H7 (cell line): ENCODE measurements around the gene KCNJ1. TPM values are rescaled to one million over a fixed set of nuclear protein-coding genes. Genes with fewer than 3 reads are reported as not detected.

ENCODE experiments used
- DNase-seq: peaks from one replicate; pipeline ENCODE4 v3.0.0; 2012
- H3K27me3 ChIP-seq: 2 replicates; pipeline ENCODE4 v1.6.0; 2011; ENCODE audit warnings: mild to moderate bottlenecking, low read length; ENCODE audit not compliant: control insufficient read depth, insufficient read depth
- H3K36me3 ChIP-seq: replicated peaks from 2 replicates; pipeline ENCODE4 v1.5.1; 2011; ENCODE audit warnings: low read length; ENCODE audit not compliant: control insufficient read depth, insufficient read depth
- H3K4me3 ChIP-seq: 2 replicates; pipeline ENCODE4 v1.5.1; 2011; ENCODE audit warnings: low read depth, mild to moderate bottlenecking, control low read depth, low read length, moderate library complexity; ENCODE audit not compliant: insufficient read depth
- total RNA-seq: library from RNA; depleted of rRNA; stranded (reverse); fragments of >200 nt; shearing (Covaris generic); gene quantifications from 2 replicates; pipeline ENCODE4 v1.2.3, GENCODE V29; 2014

KCNJ1 gene
- total RNA-seq, 1 experiment from 2014 or later: 0.07 TPM

DNA sequence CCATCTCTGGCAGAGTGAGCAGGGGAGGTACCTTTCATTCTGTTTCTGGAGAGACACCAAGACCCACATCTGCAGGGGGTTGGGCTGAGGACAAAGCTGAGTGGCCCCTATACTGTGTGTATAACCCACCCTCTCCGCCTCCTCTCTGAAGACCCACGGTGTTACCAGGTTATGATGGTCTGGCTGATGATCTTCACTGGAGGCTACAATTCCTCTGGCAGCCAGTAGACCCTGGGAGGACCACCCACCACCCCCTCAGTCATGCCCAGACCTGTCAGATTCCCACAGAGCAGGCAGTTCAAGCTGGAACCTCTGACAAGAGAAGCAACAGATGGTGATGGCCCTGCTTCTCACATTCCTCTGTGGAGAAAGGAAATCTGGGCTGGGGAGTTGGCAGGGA lies 11.4 kb upstream of the KCNJ1 start:
- peaks cover 9% of the 10 kb centered on the region for H3K27me3 ChIP-seq
- no peak for DNase-seq
- no peaks in the 10 kb centered on the region for H3K36me3 ChIP-seq
- no peak overlapping the region for H3K4me3 ChIP-seq

DNA sequence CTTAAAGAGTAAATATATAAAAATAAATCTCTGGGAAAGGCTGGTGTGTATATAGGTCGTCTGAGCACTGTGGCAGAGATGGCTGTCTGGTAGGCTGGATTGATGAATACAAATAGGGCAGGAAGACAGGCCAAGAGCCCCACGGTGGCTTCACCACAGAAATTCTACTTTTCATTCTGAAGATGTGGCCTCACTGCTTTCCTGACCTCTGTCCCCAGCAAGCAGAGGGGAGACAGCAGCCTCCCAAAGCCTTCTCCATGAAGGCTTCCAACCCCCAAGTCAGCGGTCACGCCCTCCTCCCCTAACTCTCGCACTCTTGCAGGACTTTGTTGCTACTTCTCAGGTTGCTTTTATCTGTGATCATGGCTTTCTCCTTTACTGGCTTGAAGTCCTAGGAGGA lies 10.6 kb upstream of the KCNJ1 start:
- Histone ChIP-seq H3K27me3 (peaks cover 9% of the 10 kb centered on the region), H3K36me3 (no peaks in the 10 kb centered on the region), H3K4me3 (no peak overlapping the region)
- no peak for DNase-seq

DNA sequence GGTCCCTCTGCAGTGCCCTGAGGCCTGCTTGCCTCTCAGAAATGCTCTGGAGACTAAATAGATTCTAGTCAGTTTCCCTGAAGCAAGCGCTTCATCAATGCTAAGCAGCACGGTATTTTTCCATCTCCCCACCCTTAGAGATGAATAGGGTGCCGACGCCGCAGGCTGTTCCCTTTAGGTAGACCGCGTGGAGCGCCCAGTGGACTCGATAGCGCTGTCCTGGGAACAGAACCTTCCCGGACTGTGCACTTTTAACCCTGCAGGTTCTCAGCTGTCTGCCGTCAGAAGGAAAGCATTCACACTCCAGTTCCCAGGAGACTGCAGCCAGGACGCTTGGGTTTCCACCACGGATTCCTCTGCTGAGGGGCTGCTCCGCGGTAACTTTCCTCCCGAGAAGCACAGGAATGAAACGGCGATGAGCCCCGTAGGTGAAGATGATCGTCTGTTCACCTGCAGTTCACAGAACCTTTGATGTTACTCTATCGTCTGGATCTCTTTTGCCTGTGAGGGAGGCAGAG lies 9.1 kb upstream of the KCNJ1 start:
- Histone ChIP-seq H3K27me3 (peaks cover 9% of the 10 kb centered on the region), H3K36me3 (no peaks in the 10 kb centered on the region), H3K4me3 (no peak overlapping the region)
- no peak for DNase-seq

DNA sequence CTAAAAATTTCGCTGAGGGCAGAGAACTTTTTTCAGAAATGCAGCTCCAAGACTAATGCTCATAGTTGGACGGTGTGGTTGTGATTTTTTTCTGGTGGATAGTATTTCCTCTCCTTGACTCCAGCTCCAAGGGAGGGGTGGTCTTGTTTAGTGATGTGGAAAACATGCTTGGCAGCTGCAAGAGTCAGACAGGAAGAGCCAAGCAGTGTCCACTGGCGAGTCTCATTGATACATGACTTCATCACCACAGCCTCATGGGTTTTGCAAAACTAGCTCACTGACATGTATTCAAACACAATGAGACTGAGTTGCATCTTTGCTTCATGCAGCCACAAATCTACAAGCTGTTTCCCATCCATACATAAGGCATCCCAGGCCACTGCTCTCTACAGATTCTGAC lies 7.3 kb upstream of the KCNJ1 start:
- no peak overlapping the region for H3K4me3 ChIP-seq
- peaks cover 9% of the 10 kb centered on the region for H3K27me3 ChIP-seq
- DNase-seq: no peak
- no peaks in the 10 kb centered on the region for H3K36me3 ChIP-seq

DNA sequence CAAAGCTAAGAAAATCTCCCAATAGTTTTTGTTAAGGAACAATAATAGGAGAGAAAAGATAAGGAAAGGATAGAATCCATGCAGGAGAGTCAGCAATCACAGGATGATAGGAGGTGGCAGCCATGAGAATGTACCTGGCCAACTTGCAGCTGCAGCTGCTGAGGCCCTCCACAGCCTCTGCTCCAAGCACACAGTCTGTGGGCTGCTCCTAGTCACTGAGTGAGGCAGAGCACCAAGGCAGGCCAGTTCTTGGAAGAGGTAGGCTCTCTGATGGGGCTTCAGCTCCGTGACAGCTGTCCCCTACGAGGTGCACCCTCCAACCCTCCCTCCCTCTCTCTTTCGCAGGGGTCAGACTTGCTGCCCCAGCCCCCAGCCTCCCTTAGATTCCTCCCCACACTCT lies 5.5 kb upstream of the KCNJ1 start:
- Histone ChIP-seq H3K36me3 (no peaks in the 10 kb centered on the region), H3K27me3 (peaks cover 9% of the 10 kb centered on the region), H3K4me3 (no peak overlapping the region)
- no peak for DNase-seq

DNA sequence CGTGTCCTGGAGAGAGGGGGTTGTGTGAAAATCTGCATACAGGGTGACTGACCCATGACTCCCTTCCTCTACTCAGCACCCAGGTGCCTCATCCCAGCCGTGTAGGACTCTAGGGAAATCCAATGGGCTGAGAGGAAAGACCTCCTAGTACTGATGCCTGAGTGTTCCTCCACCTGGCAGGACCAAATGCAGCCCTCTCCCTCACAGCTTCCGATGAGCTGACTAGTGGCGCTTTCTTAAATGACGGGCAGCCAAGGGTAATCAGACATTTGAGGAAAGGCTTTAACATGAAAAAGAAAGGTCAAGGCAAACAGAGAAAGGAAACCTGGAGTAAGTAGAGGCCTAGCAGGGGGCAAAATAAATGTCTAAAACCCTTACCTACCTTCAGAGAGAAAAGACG lies 5.0 kb upstream of the KCNJ1 start:
- no peak overlapping the region for H3K4me3 ChIP-seq
- DNase-seq: no peak
- no peaks in the 10 kb centered on the region for H3K36me3 ChIP-seq
- peaks cover 9% of the 10 kb centered on the region for H3K27me3 ChIP-seq

DNA sequence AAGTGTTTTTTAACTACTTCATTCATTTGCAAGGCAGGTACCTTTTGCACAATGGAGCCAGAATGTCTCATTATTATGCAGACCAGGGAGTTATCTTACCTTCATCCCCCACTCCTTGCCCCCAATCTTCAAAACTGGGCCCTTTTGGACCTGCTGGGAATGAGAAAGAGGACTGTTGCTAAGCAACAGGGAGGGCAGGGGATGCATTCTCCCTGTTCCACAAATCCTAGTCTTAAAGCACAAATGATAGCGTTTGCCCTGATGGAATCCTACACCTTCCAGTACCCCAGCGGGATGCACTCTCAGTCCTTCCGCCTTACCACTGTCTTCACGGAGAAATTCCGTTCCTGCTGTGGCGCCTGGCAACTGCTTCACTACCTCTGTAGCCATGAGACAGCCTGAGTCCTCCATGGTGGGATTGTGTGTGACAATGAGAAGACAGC lies 4.1 kb upstream of the KCNJ1 start:
- DNase-seq: peak; percentile 72
- H3K27me3 ChIP-seq: peaks cover 7% of the 10 kb centered on the region
- H3K36me3 ChIP-seq: no peaks in the 10 kb centered on the region
- no peak overlapping the region for H3K4me3 ChIP-seq

DNA sequence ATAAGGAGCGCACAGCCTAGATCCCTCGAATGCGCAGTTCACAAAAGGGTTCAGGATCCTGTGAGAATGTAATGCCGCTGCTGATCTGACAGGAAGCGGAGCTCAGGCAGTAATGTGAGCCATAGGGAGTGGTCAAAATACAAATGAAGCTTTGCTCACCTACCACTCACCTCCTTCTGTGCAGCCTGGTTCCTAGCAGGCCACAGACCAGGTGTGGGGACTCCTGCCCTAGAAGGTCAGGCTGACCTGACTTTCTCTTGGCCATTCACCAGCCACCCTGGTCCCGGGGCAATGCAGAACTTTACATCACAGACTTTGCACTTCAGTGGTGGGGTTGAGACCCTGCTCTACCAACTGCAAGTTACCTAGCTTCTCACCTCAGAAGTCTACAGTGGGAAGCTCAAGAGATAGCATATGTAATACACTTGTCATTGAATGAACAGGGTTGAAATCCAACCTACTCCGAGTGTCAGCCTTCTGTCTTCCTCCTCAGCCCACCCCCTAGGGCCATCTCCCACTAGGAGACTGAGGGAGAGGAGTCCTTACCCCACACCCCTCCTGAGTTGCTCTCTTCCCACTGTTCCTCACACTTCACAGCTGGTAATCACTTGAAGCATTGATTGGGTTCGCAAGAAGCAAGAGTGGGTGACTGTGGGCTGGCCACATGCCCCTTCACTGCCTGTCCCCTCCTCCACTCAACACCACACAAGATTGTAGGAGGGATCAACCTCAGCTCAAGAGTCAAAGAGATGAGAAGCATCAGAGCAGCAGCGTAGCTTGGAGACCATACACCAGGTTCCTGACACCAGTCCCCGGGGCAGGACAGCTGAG lies 2.0 kb upstream of the KCNJ1 start:
- peaks cover 6% of the 10 kb centered on the region for H3K27me3 ChIP-seq

DNA sequence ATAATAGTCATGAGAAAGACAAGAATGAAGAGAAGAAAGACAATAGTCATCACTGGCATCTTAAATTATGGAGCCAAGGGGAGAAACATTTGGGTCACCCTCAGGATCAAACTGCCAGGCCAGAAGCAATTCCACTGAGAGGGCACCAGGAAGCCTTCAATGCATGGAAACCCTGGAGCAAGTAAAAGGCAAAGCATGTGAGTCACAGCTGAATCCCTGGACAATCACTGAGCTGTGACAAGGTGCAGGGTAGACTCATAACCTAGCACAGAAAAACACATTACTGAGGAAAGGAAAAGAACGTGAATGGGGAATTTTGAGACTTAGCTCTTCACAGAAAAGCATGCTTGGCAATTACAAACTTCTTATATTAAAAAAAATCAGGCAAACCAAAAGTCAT lies 1.6 kb downstream of the KCNJ1 start:
- DNase-seq: no peak
- H3K27me3 ChIP-seq: peaks cover 2% of the 10 kb centered on the region; the same call in 1 of the 2 replicates
- H3K4me3 ChIP-seq: no peak overlapping the region
- H3K36me3 ChIP-seq: no peaks in the 10 kb centered on the region

More for the DNA sequence above, 2.0 kb upstream of the KCNJ1 start:
- DNase-seq: no peak
- no peak overlapping the region for H3K4me3 ChIP-seq
- H3K36me3 ChIP-seq: no peaks in the 10 kb centered on the region

DNA sequence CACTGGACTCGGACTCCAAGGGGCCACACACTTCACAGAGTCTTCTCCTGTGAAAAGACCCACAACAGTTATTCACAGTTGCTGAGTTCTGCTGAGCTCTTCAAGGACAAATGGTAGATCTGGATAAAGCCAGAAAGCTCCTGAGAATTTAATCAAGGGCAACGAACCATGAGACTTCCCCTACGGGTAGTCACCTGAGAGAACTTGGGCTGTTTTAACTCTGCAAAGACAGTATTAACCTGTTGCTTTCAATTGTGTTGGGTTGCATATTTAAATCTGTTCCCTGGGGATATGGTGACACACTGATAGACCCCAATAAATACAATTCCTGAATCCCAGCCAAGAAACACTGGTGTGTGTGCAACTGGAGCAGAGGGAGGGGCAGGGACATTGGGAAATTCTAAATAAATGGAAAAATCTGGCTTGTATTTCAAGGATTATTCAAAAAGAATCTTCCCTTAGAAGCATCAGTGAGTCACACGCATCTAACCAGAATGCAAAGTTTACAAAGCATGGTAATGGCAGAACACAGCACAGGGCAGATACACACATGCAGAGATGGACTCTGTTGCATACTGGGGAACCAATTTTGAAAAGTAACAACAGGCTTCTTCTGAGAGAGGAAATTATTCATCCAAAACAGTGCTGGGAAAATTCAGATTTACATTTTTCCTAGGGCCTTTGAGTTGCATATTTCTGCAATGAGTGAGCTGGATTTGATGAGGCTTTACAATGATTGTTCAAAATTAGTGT lies 4.0 kb downstream of the KCNJ1 start:
- peaks cover 6% of the 10 kb centered on the region; the same call in 1 of the 2 replicates for H3K27me3 ChIP-seq
- no peaks in the 10 kb centered on the region for H3K36me3 ChIP-seq
- DNase-seq: no peak
- H3K4me3 ChIP-seq: no peak overlapping the region

DNA sequence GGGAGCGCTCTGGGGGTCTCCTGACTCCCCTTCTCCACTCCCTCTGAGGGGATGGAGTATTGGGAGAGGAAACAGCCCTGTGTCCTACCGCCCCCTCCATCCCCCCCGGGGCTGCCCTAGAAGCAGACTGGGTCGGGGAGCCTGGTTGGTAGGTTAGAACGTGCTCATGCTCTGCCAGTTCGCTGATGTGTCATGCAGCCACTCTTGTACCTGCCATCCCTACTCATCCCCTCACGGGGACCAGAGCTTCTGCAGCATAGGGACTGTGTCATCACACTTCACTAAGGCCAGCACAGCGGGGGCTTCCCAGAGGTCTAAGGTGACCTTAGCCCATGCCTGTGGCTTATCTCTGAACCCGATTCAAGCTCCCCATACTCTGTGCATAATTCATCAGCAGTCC lies 4.7 kb downstream of the KCNJ1 start:
- no peaks in the 10 kb centered on the region for H3K36me3 ChIP-seq
- no peak overlapping the region for H3K4me3 ChIP-seq
- peaks cover 6% of the 10 kb centered on the region; the same call in 1 of the 2 replicates for H3K27me3 ChIP-seq
- DNase-seq: no peak

DNA sequence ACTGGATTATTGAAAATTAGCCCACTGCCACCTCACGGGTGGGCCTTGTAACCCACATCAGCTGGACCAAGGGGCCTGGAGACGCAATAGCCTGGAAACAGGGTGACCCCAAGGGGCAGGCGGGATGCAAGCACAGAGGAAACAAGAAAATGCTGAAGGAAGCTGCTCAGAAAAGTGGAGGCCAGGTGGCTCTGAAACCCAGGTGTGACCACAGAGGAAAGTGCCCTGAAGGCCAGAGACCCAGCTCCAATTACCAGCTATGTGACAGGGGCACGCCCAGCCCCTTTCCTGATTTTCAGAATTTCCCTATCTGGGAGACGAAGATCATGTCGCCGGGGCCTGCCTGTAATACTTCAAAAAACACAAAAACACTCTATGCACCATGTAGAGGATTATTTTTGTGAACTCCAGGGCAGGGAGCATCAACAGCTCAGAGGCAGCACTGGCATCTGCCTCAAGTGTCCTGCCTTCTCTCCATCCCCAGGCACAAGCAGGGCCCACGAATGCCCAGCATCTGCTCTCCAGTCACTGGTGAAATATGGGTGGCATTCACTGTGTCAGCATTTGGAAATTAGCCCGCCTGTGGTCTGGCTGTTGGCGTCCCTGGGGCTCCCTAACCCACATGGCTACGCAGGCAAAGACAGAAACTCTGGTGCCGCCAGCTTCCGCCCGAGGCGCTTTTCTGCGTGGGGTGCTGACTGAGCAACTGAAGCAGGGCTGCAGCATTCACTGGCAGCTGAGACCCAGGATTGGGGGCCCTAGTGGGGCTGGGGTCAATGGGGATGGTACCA lies 6.3 kb downstream of the KCNJ1 start:
- no peaks in the 10 kb centered on the region for H3K36me3 ChIP-seq
- DNase-seq: no peak

DNA sequence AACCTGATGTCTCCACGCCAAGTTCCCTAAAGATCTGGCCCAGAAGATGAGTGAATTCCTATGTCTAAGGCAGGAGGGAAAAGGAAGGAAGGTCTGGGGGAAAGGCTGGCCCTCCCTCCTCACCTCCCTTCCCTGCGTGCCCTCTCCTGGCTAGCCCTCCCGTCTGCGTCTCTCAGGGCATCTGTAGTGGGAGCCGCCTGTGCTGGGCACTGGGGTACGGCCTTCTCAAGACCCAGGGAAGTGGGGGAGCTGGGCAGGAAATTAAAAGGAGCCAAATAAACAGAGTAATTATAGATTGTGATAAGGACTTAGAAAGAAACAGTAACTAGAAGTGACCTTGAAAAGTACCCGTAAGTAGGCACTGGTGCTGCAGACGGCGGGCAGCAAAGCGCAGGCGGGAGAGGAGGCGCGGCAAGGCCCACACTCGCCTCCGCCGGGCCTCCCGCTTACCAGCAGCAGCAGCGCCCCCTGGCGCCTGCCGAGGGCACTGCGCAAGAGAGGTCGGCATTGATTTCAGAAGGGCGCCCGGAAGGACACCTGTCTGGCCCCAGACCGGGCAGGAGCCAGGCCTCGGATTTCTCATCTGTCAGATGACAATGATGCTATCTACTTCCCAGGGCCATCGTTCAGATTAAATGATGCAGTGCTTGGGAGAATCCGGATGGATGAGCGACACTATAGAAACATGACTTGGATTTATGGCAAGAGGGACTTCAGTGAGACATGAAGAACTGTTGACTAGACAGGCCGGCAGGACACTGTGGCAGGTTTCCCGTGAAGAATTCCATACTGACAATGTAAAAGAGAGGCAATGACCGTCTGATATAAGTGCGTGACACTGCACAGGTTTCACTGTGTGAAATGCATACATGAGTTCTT lies 7.3 kb downstream of the KCNJ1 start:
- DNase-seq: peak; percentile 90
- peaks cover 6% of the 10 kb centered on the region; the same call in 1 of the 2 replicates for H3K27me3 ChIP-seq
- no peaks in the 10 kb centered on the region for H3K36me3 ChIP-seq
- H3K4me3 ChIP-seq: no peak overlapping the region

More for the DNA sequence above, 6.3 kb downstream of the KCNJ1 start:
- Histone ChIP-seq H3K4me3 (no peak overlapping the region), H3K27me3 (peaks cover 6% of the 10 kb centered on the region; the same call in 1 of the 2 replicates)
